HG03045 (cell line): ENCODE measurements around the gene GCFC2.
"Not testable (repeated sequence)": the region's sequence is repeated elsewhere in the genome, so short reads cannot be mapped to it uniquely, and the experiment has no call there.

ENCODE experiments used
- ATAC-seq: cut with Tn5 transposase; IDR thresholded peaks from one replicate; pipeline ENCODE4 v1.9.1; 2021; ENCODE audit warnings: mild to moderate bottlenecking, moderate library complexity; ENCODE audit not compliant: unreplicated experiment

The GCFC2 gene

DNA sequence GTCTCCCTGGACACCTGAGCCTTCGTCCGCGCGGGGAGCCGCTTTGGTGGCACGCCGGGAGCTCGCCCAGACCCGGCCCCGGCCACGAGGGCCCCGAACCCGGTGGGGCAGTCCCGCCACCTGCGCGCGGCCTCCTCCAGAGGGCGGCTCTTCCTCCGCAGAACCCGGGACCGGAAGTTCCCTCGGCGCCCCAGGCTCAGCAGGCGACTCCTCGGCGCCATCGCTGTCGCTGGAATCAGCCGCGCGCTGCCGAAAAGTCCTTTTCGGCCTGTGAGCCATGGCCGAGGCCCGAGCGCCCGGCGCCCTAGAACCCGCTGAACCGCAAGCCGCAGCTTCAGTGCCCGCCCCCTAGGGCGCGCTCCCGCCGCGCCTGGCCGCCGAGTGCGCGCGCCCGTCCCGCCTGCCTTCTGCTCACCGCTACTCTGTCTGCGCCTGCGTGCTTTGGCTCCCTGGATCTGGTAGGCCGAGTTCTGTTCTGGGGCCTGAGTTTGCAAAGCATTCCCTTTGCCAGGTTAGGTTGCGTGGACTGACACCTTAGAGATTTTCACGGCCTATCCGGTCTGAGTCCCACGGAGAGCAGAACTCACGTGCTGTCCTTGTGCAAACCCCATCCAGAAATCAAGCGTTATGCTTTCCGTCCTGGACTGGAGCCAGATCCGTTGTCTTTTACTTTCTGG lies at the start of gene GCFC2:
GCFC2 (minus strand) TSS at position 339 of the 677 bp plus-strand sequence; CDS start at position 279, 60 bp downstream.
- ATAC-seq: peak; percentile 97

DNA sequence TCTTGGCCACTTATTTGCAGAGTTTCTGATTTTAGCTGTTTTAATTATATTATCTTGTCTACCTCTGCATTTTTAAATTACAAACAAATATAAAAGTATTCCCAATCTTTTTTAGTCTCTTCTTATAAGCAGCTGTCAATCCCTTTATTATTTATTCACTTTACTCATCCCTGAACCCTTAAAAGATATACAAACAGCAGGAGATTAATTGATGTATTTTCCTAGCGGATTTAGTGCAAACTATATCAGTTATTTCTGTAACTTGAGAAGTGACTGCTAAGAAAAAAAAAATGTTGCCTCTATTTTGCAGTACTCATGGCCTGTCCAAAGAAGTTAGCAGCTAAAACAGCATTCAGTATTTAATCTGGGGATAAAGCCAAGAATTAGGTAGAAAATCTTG lies 42.1 kb upstream of the GCFC2 start:
- ATAC-seq: no peak

DNA sequence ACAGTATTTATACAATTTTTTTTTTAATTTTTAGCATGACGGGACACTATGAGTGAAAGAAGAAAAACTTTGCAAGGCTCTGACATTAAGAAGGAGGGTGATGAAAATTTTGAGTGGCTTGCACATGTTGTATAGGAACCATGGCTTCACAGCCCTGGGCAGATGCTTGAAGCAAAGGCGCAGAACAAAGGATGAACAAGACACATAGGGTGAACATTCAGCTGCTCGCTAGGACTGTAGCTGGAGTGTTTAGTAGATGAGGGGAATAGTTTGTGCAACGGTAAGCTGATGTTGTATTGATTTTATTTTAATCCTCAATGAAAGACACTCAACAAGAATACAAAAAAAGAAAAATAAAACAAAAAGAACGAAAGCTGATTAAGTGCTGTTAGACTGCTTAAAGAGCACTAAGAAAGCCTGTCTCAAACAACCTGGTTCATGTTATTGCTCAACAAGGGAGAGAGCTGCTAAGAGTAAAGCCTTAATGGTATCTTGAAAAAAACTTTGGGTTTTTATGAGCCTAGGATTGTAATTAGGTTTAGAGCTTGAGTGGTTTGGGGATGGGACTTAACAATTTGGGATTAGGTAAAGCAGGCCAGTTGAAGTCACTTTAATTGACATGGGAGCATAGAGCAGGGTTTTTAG lies 41.2 kb upstream of the GCFC2 start:
- ATAC-seq: no peak

- no peak for ATAC-seq
Observed at GRCh38 chr2:75751360-75751759, 40.6 kb upstream of the GCFC2 start.

DNA sequence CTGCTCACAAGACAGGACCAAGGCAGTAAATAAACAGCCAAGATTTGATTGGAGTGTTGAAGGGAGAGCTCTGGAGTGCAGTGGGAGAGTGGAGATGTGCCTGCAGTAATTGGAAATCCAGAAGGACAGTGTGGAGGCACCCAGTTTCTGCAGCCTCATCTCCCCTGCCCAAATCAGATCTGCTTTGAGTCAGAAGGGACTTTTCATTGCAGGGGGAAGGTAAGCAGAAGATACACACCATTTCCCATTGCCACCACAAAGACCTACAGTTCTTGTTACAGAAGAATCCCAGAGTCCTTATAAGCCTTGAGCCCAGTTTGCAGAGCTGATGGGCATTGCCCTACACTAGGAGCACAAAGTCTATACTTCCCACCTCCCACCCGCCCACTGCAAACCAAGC lies 27.2 kb upstream of the GCFC2 start:
- no peak for ATAC-seq

DNA sequence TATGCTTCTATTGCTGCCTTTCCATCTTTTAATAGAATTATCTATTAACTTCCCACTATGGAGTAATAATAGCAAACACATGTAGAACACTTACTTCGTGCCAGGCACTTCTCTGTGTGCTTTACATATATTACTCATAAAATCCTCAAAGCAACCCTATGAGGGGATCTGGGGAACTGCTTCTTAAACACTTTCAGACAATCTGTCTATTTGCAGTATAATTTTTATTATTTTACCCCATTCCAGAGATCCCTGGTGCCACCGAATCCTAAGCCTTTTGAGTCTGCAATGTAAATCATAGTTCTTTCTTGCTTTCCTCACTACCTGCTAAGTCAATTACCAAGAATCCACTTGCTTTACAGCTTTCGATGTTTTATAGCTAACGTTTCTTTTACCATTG lies 25.6 kb upstream of the GCFC2 start:
- no peak for ATAC-seq

DNA sequence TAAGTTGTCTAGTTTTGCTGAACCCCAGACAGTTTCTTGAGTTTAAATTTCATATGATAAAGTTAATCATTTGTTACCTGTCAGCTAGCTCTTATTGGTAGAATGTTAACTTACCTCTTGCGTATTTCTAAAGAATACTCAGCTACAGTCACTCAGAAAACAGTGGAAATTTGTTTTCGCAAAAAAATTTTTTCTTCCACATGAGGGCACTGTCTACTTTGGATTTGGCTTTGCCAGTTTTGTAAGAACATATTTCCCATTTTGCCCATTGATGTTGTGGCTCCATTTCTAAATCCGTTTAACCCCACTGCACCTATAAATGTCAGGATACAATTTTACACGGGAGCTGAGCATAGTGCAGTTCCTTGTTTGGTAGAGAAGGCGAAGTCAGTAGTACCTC lies 19.1 kb upstream of the GCFC2 start:
- no peak for ATAC-seq

DNA sequence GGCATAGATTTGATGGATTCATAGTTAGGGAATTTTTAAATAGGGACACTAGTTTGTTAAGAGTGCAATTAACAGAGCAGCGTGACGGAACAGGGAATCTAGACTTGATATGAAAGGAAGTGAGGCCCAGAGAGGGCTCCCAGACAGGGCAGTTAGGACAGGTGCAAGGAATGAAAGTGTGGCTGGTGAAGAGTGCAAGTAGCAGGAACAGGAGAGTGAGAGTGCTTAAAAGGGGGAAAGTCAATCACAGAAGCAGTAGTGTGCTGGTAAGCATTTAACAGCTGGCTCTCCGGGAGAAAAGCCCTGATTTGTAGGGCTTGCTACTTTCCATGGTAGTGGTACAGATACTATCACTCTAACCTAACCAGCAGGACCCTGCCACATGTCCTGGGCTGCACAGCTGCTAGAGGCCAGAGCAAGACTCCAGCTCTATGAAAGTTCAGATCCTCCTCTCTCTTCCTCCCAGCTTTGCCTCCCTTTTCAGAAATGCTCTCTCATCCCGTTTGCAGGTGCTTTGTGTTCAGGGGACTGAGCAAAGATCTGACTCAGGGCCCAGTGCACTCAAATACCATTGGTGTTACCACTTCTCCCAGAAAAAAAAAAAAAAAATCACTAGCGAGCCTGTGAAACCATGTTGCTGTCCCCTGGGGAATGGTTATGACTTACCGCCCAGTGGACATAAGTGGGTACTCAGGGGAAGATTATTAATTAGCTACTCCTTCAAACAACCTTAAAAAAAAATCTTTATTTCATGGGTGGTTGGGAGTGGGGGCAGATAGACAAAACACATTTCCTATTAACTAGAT lies 18.1 kb upstream of the GCFC2 start:
- no peak for ATAC-seq

DNA sequence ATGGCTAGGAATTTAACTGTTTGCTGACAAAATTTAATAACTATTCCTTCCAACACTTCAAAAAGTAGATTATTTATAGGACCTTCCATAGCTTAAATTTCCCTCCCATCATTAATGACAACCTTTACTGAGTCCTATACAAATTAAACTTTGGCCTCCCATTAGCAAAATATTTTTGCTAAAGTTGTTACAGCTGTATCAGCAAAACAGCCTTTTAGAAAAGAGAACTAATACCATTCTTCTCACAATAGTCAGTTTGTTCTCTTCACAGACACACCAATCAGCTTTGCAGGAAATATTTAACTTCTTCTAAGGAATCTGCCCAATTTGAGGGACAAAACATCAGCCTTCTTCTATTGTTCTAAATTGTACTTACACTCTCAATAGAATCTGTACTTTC lies 12.0 kb upstream of the GCFC2 start:
- no peak for ATAC-seq

GRCh38 chr2:75720525-75720924 lies 9.8 kb upstream of the GCFC2 start:
- no peak for ATAC-seq

- ATAC-seq: no peak
Observed at GRCh38 chr2:75719616-75720015, 8.9 kb upstream of the GCFC2 start.

GRCh38 chr2:75716406-75716805 lies 5.7 kb upstream of the GCFC2 start:
- ATAC-seq: no peak

GRCh38 chr2:75711590-75711989 lies 875 bp upstream of the GCFC2 start:
- ATAC-seq: not testable (repeated sequence)

DNA sequence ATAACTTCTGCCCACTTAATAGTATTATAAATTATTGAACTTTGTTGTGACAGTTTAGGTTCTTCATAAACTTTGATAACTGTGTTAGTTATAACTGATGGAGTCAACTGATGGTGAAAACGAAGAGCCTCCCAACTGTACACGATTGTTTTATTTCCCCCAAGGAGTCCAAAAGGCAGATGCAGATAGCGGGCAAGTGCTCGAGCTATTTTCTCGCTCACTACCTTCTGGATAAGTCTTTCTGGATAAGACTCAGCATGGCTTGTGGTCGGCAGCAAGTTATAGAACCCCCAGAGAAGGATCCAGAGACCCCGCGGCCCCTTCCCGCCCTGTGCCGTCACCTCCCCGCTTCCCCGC lies 517 bp downstream of the GCFC2 start:
- peak; percentile 37 for ATAC-seq

DNA sequence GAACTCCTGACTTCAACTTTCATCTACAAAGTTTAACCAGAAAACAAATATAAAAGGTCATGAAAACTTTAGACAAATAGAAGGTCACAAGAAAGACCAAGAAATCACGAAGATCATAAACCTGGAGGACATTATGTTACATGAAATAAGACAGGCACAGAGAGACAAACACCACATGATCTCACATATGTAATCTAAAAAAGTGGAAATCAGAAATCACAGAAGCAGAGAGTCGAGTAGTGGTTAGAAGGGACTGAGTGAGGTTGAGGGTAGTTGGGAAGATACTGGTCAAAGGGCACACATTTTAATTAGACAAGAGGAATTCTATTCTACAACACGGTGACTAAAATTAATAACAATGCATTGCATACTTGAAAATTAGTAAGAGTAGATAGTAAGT lies 1.4 kb downstream of the GCFC2 start:
- no peak for ATAC-seq

DNA sequence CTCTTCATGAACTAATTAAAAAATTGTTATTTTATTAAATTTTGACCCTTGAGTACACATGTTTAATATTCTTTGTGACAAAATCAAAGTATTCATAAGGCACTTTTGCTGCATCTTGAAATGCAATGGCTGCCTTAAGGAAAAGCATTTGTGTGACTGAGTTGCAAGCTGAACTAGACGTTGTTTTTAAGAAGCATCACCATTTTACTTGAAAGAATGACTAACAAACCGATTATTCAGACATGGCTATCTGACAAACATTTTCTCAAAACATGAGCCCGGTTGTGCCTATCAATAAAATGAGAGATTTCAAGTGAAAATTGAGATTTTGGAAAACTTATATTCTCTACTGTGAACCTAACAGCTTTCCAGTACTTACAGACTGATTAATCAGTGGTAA lies 2.8 kb downstream of the GCFC2 start:
- no peak for ATAC-seq

DNA sequence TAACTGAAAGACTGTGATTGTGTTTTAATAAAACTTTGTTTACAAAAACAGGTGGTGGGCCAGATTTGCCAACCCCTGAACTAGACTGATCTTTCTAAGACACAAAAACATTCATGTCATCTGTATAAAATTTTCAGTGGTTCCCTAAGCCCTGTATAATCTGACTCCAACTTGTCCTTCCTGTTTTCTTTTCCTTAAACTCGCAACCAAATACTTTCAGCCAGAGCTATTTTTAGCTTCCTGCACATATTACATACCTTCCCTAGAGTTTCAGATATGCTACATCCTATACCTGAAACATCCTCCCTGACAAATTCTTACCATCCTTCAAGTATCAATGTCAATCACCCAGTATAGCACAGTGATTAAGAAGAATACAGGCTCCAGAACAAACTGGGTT lies 4.8 kb downstream of the GCFC2 start:
- no peak for ATAC-seq

- no peak for ATAC-seq
Observed at GRCh38 chr2:75703589-75704287, 7.0 kb downstream of the GCFC2 start.

DNA sequence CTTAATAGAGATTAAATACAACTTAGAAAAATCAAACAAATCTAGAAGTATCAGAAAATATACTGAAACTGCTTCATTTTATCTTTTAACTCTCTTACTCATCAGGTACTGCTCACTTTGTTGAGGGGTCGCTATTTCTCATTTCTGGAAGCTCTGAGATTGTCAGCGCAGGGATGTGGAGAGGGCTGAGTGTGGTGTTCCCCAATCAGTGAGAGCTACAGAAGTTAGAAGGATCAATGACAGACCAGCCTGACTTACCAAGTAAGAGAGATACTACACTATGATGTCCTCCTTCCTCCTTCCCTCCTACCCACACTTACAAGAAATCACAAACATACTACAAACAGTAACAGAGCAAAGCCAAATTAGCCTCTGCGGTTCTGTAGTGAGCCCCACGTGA lies 8.1 kb downstream of the GCFC2 start:
- no peak for ATAC-seq

DNA sequence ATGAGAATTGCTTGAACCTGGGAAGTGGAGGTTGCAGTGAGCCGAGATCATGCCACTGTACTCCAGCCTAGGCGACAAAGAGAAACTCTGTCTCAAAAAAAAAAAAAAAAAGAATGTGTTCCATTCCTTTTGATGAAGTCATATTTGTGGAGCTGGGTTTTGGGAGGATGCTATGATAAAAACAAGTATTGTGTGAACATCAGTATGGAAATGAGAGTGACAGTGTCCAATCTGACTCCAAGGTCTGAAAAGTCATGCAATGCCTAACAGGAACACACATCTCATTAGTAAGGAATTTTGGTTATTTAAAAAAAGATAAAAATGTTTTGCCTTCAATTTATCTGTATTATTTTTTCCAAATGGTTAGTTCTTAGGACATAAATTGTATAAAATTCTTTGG lies 11.8 kb downstream of the GCFC2 start:
- no peak for ATAC-seq

GRCh38 chr2:75688196-75688595 lies 22.5 kb downstream of the GCFC2 start:
- no peak for ATAC-seq
